IPS-18a (cell line): ENCODE results near the gene TMEM94.
A peak's percentile ranks its signal among the peaks of the same experiment; 100 is the strongest.
"Not testable (repeated sequence)": the region's sequence is repeated elsewhere in the genome, so short reads cannot be mapped to it uniquely, and the experiment has no call there.

Experiments
- H3K27ac ChIP-seq: one replicate; pipeline ENCODE4 v1.5.1; 2013; ENCODE audit warnings: low read length
- H3K27me3 ChIP-seq: one replicate; pipeline ENCODE4 v1.6.1; 2013; ENCODE audit warnings: mild to moderate bottlenecking, low read length; ENCODE audit not compliant: control insufficient read depth, insufficient read depth
- H3K36me3 ChIP-seq: one replicate; pipeline ENCODE4 v1.6.1; 2013; ENCODE audit warnings: low read depth, low read length; ENCODE audit not compliant: control insufficient read depth
- H3K4me1 ChIP-seq: one replicate; pipeline ENCODE4 v1.6.1; 2013; ENCODE audit warnings: low read depth, low read length; ENCODE audit not compliant: control insufficient read depth
- H3K4me3 ChIP-seq: one replicate; pipeline ENCODE4 v1.5.1; 2013; ENCODE audit warnings: low read length
- H3K9ac ChIP-seq: one replicate; pipeline ENCODE4 v1.6.1; 2013; ENCODE audit warnings: mild to moderate bottlenecking, low read length, moderate library complexity
- H3K9me3 ChIP-seq: one replicate; pipeline ENCODE4 v1.6.1; 2013; ENCODE audit warnings: low read depth, low read length; ENCODE audit not compliant: control insufficient read depth

The TMEM94 gene

DNA sequence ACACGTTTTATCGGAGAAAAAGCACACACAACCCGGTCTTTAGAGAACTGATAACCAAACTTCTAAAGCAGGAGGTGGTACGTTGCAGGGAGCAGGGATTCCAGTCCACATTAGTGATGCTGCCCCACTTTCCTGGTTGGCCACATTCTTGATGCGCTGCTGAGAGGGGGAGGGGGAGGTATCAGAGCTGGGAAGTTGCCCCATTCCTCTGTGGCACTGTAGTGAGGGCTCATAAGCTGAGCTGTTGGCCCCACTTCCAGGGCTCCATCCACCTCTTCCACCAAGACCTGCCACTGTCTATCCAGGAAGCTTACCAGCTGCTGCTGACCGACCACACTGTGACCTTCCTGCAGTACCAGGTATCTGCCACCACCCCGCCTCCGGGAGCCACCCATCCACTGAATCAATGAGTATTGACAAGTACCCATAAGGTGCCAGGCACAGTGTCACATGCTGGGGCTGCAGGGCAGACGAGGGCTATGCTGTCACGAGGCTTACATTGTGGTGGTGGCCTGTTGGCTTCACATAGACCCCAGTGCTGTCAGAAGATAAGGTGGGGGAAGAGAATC is 60.9 kb downstream of the TMEM94 start:
- Histone ChIP-seq H3K27me3 (no peaks in the 10 kb centered on the region), H3K36me3 (peaks cover 10% of the 10 kb centered on the region), H3K4me1 (peaks cover 3% of the 10 kb centered on the region), H3K9me3 (no peaks in the 10 kb centered on the region), H3K4me3 (peak overlapping the region; percentile 83), H3K27ac (no peak overlapping the region), H3K9ac (no peak overlapping the region)

- Histone ChIP-seq H3K27me3 (no peaks in the 10 kb centered on the region), H3K27ac (no peak overlapping the region), H3K36me3 (peaks cover 12% of the 10 kb centered on the region), H3K4me1 (peaks cover 3% of the 10 kb centered on the region), H3K9ac (no peak overlapping the region), H3K9me3 (no peaks in the 10 kb centered on the region), H3K4me3 (no peak overlapping the region)
These were observed 61.8 kb downstream of the TMEM94 start for GRCh38 chr17:75518201-75518600.

- Histone ChIP-seq H3K9ac (no peak overlapping the region), H3K4me3 (no peak overlapping the region), H3K9me3 (no peaks in the 10 kb centered on the region), H3K36me3 (peaks cover 16% of the 10 kb centered on the region), H3K4me1 (peaks cover 4% of the 10 kb centered on the region), H3K27me3 (no peaks in the 10 kb centered on the region), H3K27ac (no peak overlapping the region)
These were observed 62.6 kb downstream of the TMEM94 start for GRCh38 chr17:75518983-75519537.

DNA sequence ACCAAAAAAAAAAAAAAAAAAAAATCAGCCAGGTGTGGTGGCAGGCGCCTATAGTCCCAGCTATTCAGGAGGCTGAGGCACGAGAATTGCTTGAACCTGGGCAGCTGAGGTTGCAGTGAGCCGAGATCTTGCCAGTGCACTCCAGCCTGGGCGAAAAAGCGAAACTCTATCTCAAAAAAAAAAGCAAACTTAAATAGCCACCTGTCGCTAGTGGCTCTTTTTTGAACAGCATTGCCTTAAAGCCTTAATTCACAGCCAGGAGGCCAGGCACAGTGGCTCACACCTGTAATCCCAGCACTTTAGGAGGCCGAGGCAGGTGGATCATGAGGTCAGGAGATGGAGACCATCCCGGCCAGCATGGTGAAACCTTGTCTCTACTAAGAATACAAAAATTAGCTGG is 64.0 kb downstream of the TMEM94 start:
- not testable (repeated sequence) for H3K9me3 ChIP-seq, H3K4me3 ChIP-seq, H3K9ac ChIP-seq, H3K4me1 ChIP-seq, H3K27ac ChIP-seq, H3K27me3 ChIP-seq
- peaks cover 18% of the 10 kb centered on the region for H3K36me3 ChIP-seq

DNA sequence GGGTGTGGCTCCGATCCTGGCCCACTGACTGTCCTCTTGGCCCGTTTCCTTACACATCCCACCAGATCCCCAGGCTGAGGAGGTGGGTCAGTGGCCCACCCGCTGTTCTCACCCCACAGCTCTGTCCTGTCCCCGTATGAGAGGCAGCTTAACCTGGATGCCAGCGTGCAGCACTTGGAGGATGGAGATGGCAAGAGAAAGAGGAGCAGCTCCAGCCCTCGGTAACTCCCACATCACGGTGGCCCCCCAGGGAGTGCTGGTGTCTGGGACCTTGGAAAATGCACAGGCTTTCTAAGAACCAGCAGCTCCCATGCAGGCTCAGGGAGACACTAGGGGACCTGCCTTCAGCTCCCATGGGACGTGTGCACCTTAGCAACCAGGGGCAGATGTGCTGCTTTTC is 64.9 kb downstream of the TMEM94 start:
- H3K27me3 ChIP-seq = peaks cover 2% of the 10 kb centered on the region
- no peaks in the 10 kb centered on the region for H3K9me3 ChIP-seq
- H3K4me3 ChIP-seq = no peak overlapping the region
- H3K9ac ChIP-seq = no peak overlapping the region
- peaks cover 18% of the 10 kb centered on the region for H3K36me3 ChIP-seq
- no peak overlapping the region for H3K27ac ChIP-seq
- peaks cover 10% of the 10 kb centered on the region for H3K4me1 ChIP-seq

DNA sequence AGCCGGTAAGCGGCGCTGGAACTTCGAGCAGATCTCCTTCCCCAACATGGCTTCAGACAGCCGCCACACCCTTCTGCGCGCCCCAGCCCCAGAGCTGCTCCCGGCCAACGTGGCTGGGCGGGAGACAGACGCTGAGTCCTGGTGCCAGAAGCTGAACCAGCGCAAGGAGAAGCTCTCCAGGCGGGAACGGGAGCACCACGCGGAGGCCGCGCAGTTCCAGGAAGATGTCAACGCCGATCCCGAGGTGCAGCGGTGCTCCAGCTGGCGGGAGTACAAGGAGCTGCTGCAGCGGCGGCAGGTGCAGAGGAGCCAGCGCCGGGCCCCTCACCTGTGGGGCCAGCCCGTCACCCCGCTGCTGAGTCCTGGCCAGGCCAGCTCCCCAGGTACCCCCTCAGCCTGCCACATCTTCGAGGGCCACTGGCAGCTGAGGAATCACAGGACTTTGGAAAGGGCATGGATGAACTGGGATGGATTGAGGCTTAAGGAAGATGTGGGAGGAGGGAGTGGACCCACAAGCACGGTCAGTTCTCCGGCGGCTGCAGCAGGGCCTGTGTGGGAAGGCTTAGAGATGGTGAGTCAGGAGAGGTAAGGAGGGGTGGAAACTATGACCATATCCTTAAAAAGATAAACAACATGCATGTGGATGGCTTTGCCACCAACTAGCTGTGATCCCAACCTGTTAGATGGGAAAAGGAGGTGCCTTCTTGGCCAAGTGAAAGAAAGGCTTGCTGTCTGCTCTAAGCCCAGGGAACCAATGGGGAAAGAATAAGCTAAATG is 65.7 kb downstream of the TMEM94 start:
- Histone ChIP-seq H3K4me3 (no peak overlapping the region), H3K36me3 (peaks cover 18% of the 10 kb centered on the region), H3K27ac (no peak overlapping the region), H3K9ac (no peak overlapping the region), H3K9me3 (no peaks in the 10 kb centered on the region), H3K27me3 (peaks cover 11% of the 10 kb centered on the region), H3K4me1 (peaks cover 10% of the 10 kb centered on the region)

- no peak overlapping the region for H3K27ac ChIP-seq
- peaks cover 12% of the 10 kb centered on the region for H3K27me3 ChIP-seq
- H3K36me3 ChIP-seq = peaks cover 18% of the 10 kb centered on the region
- no peak overlapping the region for H3K9ac ChIP-seq
- H3K4me1 ChIP-seq = peaks cover 6% of the 10 kb centered on the region
- no peaks in the 10 kb centered on the region for H3K9me3 ChIP-seq
- H3K4me3 ChIP-seq = no peak overlapping the region
These were observed 67.2 kb downstream of the TMEM94 start for GRCh38 chr17:75523647-75524046.

DNA sequence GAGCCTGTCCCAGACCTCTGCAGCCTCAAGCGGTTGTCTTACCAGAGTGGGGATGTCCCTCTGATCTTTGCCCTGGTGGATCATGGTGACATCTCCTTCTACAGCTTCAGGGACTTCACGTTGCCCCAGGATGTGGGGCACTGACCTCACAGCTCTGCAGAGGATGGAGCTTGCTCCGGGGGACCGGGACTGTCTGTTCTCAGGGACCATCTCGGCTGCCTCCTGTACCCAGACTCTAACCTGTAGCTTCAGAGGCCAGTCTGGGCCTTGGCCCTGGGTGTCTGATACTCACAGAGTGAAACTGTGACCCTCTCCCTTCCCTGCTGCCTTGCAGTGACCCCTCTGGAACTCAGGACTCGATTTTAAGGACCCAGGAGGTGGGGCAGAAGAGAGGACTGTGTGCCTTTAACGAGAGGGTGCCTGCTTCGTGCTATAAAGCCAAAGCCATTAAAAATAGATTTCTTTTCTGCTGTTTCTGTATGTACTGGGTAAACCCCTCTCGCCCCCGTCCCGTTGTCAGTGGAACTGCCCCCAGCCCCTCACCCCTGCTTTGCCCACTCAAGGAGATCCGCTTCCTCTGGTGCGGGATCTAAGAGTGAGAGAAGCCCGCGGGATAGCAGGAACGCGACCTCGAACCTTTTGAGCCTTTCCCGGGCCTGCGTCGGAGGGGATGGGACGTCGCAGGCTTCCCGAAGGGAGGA is 68.0 kb downstream of the TMEM94 start:
- H3K9ac ChIP-seq = no peak overlapping the region
- no peaks in the 10 kb centered on the region for H3K9me3 ChIP-seq
- peak overlapping the region; percentile 70 for H3K4me3 ChIP-seq
- peaks cover 12% of the 10 kb centered on the region for H3K27me3 ChIP-seq
- H3K36me3 ChIP-seq = peaks cover 14% of the 10 kb centered on the region
- no peak overlapping the region for H3K27ac ChIP-seq
- peaks cover 6% of the 10 kb centered on the region for H3K4me1 ChIP-seq

DNA sequence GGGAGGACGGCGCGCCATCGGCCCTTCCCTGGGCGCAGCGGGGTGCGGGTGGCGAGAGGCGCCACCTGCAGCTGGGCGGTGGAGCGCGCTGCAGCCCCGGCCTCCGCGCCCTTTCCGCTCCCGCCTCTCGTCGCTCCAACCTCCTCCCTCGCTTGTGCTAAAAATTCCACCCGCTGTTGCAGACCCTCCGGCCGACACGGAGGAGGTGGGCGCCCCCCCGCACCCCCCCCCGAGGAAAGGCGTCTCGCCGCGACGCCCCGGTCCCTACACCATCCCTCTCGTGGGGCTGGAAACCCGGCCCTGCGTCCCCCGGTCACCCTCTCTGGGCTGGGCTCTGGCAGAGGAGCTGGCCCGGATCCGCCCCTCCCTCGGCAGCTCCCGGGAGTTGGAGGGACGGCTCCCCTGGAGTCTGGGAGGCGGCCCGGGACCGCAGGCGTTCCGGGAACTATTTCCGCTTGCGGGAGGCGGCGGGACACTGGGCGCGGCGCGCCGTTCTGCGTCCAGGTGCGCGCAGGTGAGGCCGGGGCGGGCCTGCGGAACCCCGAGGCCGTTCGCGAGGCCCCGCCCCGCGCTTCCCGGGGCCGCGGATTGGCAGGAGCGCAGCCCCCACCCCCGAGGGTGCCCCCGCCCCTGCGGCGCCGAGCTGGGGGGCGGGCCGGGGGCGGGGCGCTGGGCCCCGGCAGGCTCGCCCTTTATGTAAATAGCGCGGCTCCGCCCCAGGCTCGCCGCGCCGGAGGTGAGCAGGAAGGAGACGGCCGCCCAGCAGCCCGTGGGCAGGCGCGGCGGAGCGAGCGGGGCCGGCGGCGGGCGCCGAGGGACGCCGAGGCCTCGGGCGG is 68.8 kb downstream of the TMEM94 start, which contains the start of gene LLGL2:
Gene LLGL2, plus strand, starts transcription at position 728 of the 836 bp plus-strand sequence. CDS start 17,730 bp downstream, outside the sequence.
- Histone ChIP-seq H3K9ac (peak within 1 kb of the TSS; percentile 66), H3K36me3 (peaks cover 11% of the 10 kb centered on the region), H3K4me1 (peaks cover 6% of the 10 kb centered on the region), H3K27ac (no peak within 1 kb of the TSS), H3K27me3 (peaks cover 12% of the 10 kb centered on the region), H3K4me3 (peak within 1 kb of the TSS; percentile 78), H3K9me3 (no peaks in the 10 kb centered on the region)

DNA sequence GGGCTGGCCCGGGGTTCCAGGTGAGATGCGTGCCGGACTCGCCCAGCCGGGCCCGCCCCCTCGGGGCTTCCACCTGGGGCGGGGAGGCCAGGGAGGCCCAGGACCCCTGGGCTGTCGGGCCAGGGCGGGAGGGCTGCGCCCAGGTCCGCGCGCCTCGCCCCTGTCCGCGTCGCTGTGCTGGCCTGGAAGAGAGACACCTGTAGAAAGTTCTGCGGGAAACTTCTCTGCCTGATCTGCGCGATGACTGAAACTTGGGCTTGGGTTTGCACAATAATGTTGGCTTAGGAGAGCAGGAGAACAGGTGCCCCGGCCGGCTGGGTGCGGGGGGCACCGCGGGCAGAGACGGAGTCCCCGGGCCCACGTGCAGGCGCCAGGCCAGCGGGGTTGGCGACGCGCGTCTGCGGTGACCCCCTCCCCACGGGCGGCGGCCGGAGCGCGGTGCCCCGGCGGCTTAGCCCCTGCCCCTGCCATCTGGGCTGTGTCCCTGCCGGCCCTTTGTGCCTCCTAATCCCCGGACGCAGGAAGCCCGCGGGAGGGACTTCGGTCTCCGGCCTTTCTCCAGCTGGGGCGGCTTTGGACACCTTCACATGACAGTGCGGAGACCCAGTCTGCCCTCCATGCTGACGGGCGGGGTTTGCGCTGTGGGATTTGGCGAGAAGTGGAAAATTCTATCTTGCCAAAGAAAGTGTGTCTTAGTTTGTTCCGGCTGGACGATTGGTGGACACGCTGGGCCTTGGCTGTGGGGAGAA is 69.5 kb downstream of the TMEM94 start:
- H3K9ac ChIP-seq = peak overlapping the region; percentile 32
- H3K27ac ChIP-seq = no peak overlapping the region

More for the DNA sequence above, 69.5 kb downstream of the TMEM94 start:
- H3K36me3 ChIP-seq = peaks cover 11% of the 10 kb centered on the region
- H3K4me1 ChIP-seq = peaks cover 6% of the 10 kb centered on the region
- peak overlapping the region; percentile 78 for H3K4me3 ChIP-seq
- peaks cover 12% of the 10 kb centered on the region for H3K27me3 ChIP-seq
- no peaks in the 10 kb centered on the region for H3K9me3 ChIP-seq
